ENCODE results near the gene SLC12A8. TPM values are rescaled to one million over a fixed set of nuclear protein-coding genes. Genes with fewer than 3 reads are reported as not detected.

Gene SLC12A8
- total and polyA plus RNA-seq, 9 of the 15 experiments (the other 6 are each of a cell fraction or from before 2014, with no cell fraction given) = 0.04 to 0.33 (median 0.09) TPM; not detected in 4

DNA sequence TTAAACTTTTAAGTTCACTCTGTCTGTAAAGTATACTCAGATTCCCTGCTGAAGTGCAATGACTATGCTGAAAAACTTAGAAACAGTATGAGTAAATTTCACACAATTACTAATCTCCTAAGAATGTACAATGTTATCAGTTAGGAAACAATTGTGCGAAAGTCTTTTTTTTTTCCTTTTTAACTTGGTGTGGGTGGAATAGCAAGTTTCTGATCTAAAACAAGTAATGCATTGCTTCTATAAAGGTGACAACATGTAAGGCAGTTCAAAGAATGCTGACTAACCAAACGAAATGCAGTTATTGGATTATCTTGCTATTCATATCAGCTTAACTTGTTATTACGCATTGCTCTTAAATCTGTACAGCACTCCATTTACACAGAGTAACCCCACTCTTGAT, 19.3 kb upstream of the SLC12A8 start:
- ChIA-PET CTCF (ENCODE audit: low intra/inter-chr PET ratio) (no interaction called here), POLR2A (interaction anchor here (0.6 to 0.7 kb wide), 2 partner anchors 64 to 128 kb away, joined by 3 to 4 read pairs; no protein-coding TSS in a partner anchor)
- no peak for FAIRE-seq
- no peak overlapping the region for H3K27ac ChIP-seq (ENCODE audit: extremely low read depth, low read depth, low read length)
- no peak overlapping the region for H3K4me2 ChIP-seq (ENCODE audit: insufficient read depth, low read length)
- no peaks in the 10 kb centered on the region for H3K9me3 ChIP-seq (replicated peaks; ENCODE audit: control insufficient read depth, insufficient read depth, low read depth, low read length)
- H3K27me3 ChIP-seq (ENCODE audit: control insufficient read depth in 2 of 2, insufficient read depth in 2 of 2, low read length in 2 of 2) = no peaks in the 10 kb centered on the region
- H3K4me1 ChIP-seq (replicated peaks in 1 of 2; ENCODE audit: control insufficient read depth in 2 of 2, insufficient read depth in 2 of 2, low read length in 2 of 2) = no peaks in the 10 kb centered on the region; a peak in 1 of 5 replicates
- H4K20me1 ChIP-seq (replicated peaks; ENCODE audit: control insufficient read depth, insufficient read depth, low read length) = no peaks in the 10 kb centered on the region
- no peak overlapping the region for H2AFZ ChIP-seq (ENCODE audit: low read depth, low read length)
- peaks cover 15% of the 10 kb centered on the region; the same call in 2 of the 3 replicates for H3K36me3 ChIP-seq (ENCODE audit: control insufficient read depth, insufficient read depth, low read length)
- no peak for ATAC-seq
- intact Hi-C loops (cut with micrococcal nuclease) = no loop called here
- no peak for TF ChIP-seq ZNF133 (CRISPR knock-in tag; IDR thresholded peaks at IDR 0.05)
- no peak for TF ChIP-seq SIX5 (IDR thresholded peaks at IDR 0.05; ENCODE audit: borderline replicate concordance in 1 of 2, insufficient read depth in 1 of 2, low read depth in 1 of 2, low read length in 2 of 2)
- peak; percentile 26; the same call in 1 of the 2 replicates for TF ChIP-seq FOSL1 (tag; conservative IDR thresholded peaks at IDR 0.05)
- TF ChIP-seq ZNF316 (IDR thresholded peaks at IDR 0.05) = 0 out of 2 replicates have a peak, but pooled peaks have one; percentile 16
- BruUV-seq (replicated peaks) = no TSS peak
- no peak overlapping the region for H3K4me3 ChIP-seq
- no peak overlapping the region for H3K9ac ChIP-seq (ENCODE audit: insufficient read depth in 1 of 2, low read depth in 2 of 2, low read length in 2 of 2)
- 65% methylated on average over 3 of the region's 3 CpGs for WGBS (ENCODE audit: insufficient coverage, low coverage, missing lambda C conversion rate)
- in situ Hi-C loops (cut with MboI) = no loop called here
- no peak for DNase-seq (ENCODE audit: extremely low read depth in 1 of 4, low spot score in 3 of 4)
- no peaks in the 10 kb centered on the region for H3K9me1 ChIP-seq (ENCODE audit: control insufficient read depth, insufficient read depth, low read length)
- no peaks in the 10 kb centered on the region for H3K79me2 ChIP-seq (ENCODE audit: control insufficient read depth, insufficient read depth, low read length)

DNA sequence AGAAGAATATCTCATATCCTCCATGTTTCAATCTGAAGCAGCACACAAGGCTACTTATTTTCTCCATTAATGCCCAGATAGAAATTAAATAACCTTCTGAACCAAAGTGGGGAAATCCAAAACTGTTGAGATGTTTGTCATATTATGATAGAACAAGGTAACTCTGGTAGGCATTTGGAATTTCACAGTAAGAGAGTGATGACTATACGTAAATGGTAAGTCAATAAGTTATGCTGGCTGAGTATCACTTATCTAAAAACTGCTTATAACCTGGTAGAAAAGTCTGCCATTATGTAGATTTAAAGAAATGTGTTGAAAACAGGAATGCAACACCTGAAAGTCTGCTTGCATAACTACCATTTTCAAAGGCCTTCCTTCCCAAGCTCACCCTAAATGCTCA, 17.2 kb upstream of the SLC12A8 start:
- CTCF ChIA-PET (ENCODE audit: low intra/inter-chr PET ratio) = no interaction called here
- no peaks in the 10 kb centered on the region for H4K20me1 ChIP-seq (replicated peaks; ENCODE audit: control insufficient read depth, insufficient read depth, low read length)
- TF ChIP-seq, protein P1, sequence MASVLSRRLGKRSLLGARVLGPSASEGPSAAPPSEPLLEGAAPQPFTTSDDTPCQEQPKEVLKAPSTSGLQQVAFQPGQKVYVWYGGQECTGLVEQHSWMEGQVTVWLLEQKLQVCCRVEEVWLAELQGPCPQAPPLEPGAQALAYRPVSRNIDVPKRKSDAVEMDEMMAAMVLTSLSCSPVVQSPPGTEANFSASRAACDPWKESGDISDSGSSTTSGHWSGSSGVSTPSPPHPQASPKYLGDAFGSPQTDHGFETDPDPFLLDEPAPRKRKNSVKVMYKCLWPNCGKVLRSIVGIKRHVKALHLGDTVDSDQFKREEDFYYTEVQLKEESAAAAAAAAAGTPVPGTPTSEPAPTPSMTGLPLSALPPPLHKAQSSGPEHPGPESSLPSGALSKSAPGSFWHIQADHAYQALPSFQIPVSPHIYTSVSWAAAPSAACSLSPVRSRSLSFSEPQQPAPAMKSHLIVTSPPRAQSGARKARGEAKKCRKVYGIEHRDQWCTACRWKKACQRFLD (CRISPR knock-in tag; IDR thresholded peaks at IDR 0.05) = no peak
- TF ChIP-seq RAD51 (IDR thresholded peaks at IDR 0.05; ENCODE audit: borderline replicate concordance, low read depth) = no peak
- no peak for TF ChIP-seq NFE2L1 (tag; IDR thresholded peaks at IDR 0.05; ENCODE audit: borderline replicate concordance, low read depth)
- no peak for TF ChIP-seq MAFG (tag; conservative IDR thresholded peaks at IDR 0.05)
- no peaks in the 10 kb centered on the region for H3K79me2 ChIP-seq (ENCODE audit: control insufficient read depth, insufficient read depth, low read length)
- in situ Hi-C loops (cut with MboI) (no loop called here), intact Hi-C loops (cut with micrococcal nuclease) (no loop called here)
- no TSS peak for BruUV-seq (replicated peaks)
- ATAC-seq = no peak
- no peak overlapping the region for H3K9ac ChIP-seq (ENCODE audit: insufficient read depth in 1 of 2, low read depth in 2 of 2, low read length in 2 of 2)
- H3K36me3 ChIP-seq (ENCODE audit: control insufficient read depth, insufficient read depth, low read length) = peaks cover 15% of the 10 kb centered on the region; the same call in 2 of the 3 replicates
- POLR2A ChIA-PET = no interaction called here
- H3K4me3 ChIP-seq = no peak overlapping the region
- H3K27me3 ChIP-seq (ENCODE audit: control insufficient read depth in 2 of 2, insufficient read depth in 2 of 2, low read length in 2 of 2) = no peaks in the 10 kb centered on the region
- no peak overlapping the region for H3K27ac ChIP-seq (ENCODE audit: extremely low read depth, low read depth, low read length)
- no peak overlapping the region for H3K4me2 ChIP-seq (ENCODE audit: insufficient read depth, low read length)
- no peak overlapping the region for H2AFZ ChIP-seq (ENCODE audit: low read depth, low read length)
- no peak for DNase-seq (ENCODE audit: extremely low read depth in 1 of 4, low spot score in 3 of 4)
- H3K4me1 ChIP-seq (replicated peaks in 1 of 2; ENCODE audit: control insufficient read depth in 2 of 2, insufficient read depth in 2 of 2, low read length in 2 of 2) = no peaks in the 10 kb centered on the region; a peak in 1 of 5 replicates
- H3K9me1 ChIP-seq (ENCODE audit: control insufficient read depth, insufficient read depth, low read length) = no peaks in the 10 kb centered on the region
- FAIRE-seq = no peak
- WGBS (ENCODE audit: insufficient coverage, low coverage, missing lambda C conversion rate) = 89% methylated on average over 1 of the region's 1 CpG
- H3K9me3 ChIP-seq (replicated peaks; ENCODE audit: control insufficient read depth, insufficient read depth, low read depth, low read length) = no peaks in the 10 kb centered on the region
